Raji (cell line): ENCODE results near the gene APOL3.

ENCODE experiments used
- POLR2A ChIP-seq: IDR thresholded peaks from 2 replicates; pipeline ENCODE4 v1.6.1; 2011; ENCODE audit warnings: low read depth, low read length, control low read depth; ENCODE audit not compliant: insufficient read depth

The APOL3 gene, protein sequence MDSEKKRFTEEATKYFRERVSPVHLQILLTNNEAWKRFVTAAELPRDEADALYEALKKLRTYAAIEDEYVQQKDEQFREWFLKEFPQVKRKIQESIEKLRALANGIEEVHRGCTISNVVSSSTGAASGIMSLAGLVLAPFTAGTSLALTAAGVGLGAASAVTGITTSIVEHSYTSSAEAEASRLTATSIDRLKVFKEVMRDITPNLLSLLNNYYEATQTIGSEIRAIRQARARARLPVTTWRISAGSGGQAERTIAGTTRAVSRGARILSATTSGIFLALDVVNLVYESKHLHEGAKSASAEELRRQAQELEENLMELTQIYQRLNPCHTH

DNA sequence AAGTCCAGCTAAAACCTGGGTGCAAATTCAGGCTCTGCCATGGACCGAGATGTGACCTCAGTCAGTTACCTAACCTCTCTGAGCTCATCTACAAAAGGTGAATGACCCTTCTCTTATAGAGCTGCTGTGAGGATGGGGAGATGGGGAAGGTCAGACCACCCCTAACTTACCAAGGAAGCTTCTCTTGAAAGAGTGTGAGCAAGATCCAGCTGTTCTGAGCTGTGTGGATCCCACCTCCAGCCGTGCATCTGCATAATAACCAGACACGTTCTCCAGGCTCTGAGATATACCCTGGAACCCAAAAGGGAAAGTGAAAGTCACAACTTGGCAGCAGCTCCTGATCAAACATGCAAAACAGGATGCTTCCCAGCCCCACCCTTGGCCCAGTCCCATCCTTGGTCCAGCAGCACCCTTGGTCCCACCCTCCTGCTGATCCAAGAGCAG lies at the start of gene APOL3:
TSS of gene APOL3 (minus strand) at position 257 of the 444 bp plus-strand sequence. CDS start 11,700 bp downstream, outside the sequence.
- peak; percentile 84 for TF ChIP-seq POLR2A

DNA sequence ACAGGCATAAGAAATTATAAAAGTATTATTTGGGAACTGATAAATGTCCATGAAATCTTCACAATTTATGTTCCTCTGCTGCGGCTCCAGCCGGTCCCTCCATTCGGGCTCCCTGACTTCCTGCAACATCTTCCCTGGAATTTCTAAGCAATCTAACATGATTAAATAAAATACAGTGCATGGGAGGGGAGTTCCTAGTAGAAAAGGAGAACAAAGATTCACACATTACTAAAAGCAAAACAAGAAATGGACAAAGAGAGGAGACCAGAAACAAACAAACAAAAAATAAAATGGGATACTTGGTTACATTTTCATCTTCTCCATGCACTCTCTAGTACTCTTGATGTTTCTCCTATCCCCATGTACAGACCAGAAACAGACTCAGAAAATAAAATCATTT lies 49.7 kb upstream of the APOL3 start:
- TF ChIP-seq POLR2A, result no peak

DNA sequence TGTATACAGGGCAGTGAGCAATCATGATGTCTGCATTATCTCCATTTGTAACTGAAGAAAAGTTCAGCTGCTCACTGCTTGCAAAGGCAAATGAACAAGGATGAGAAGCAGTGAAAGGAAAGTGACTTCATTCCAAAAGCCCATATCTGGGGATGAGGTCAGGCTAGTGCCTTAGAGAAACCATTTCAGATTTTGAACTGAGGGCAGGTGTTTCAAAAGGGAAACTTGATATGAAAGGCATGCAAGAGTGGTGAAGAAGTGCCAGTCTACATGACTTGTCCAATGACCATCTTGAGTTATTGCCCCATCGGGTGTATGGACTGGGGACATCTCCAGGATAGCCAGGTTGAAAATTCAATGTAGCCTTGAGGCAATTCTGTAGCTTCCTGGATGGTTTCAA lies 48.4 kb upstream of the APOL3 start:
- no peak for TF ChIP-seq POLR2A

DNA sequence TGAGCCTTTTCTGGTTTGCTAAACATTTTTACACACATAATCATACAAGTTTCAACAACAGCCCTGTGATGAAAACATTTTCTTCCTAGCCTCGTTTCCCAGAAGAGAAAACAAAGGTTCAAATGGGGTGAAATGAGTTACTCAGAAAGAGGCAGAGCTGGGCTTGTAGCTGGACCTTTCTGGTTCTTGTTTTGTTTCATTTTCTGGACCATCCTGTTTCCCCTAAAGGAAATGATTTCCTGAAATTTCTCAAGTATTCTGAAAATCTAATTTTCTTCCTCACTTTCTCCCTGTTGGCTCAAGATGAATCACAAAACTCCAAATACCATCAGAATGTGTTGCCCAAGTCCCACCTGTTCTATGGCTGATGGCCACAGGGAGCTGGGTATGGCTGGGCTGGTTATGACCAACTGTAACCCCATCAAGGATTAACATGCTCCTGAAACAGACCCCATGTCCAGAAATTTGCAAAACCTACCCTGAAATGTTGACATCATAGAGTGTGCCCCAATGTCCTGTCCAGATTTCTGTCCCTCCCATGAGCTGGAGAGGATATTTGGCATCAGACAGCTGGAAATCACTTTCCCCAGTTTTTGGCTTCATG lies 47.7 kb upstream of the APOL3 start:
- no peak for TF ChIP-seq POLR2A

DNA sequence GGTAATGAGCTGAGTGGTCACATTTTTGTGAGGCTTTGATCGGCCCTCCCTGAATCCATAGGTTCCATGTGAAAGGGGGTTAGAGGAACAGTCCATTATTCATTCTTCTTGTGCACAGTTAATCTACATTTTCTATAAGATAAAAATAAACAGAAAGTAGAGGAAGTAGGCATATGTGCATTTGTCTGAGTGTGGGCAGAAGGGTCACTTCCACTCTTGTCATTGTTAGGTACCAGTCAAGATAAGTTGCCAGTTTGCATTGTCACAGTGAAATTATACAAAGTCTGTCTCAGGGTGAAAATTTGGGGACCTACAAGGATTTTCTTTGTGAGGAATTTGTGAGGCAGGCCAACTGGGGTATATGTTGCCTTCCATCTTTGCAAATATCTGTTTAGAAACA lies 45.7 kb upstream of the APOL3 start:
- TF ChIP-seq POLR2A, result no peak

DNA sequence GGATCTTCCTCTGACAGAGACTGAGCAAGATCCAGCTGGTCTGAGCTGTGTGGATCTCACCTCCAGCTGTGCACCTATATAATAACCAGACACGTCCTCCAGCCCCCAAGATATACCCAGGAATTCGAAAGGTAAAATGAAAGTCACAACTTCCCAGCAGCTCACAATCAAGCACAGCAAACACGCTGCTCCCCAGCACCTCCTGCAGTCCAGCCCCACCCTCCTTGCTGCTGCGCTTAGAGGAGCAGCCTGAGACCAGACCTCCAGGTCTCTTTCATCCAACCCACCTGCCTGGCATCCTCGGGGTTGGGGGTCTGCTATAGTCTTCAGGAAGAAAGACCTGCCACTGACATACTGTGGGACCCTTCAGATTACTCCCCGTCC lies 44.1 kb upstream of the APOL3 start:
- no peak for TF ChIP-seq POLR2A

DNA sequence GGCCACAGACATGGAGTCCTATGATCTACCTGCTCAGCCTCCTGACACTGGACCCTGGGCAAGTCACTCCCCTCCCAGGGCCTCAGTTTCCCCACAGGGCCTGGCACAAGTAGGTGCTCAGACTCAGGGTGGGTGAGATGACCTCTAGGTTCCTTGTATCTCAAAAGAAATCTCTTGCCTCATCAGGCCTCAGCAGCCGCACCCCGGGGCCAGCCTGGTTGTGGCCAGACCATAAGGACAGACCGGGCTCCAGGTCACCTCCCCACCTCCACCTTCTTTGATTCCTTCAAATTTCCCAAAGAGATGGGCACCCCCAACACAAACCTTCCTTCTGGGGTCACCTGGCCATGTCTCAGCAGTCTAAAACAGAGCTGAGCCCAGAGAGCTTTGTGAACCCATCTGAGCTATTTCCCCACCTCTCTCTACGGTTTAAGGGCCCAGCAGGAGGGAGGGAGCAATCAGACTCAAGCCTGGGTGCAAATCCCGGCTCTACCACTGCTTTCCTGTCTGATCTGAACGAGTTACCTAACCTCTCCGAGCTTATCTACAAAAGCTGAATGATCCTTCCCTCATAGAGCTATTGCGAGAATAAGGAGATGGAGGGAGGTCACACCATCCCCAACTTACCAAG lies 43.6 kb upstream of the APOL3 start:
- TF ChIP-seq POLR2A, result no peak

DNA sequence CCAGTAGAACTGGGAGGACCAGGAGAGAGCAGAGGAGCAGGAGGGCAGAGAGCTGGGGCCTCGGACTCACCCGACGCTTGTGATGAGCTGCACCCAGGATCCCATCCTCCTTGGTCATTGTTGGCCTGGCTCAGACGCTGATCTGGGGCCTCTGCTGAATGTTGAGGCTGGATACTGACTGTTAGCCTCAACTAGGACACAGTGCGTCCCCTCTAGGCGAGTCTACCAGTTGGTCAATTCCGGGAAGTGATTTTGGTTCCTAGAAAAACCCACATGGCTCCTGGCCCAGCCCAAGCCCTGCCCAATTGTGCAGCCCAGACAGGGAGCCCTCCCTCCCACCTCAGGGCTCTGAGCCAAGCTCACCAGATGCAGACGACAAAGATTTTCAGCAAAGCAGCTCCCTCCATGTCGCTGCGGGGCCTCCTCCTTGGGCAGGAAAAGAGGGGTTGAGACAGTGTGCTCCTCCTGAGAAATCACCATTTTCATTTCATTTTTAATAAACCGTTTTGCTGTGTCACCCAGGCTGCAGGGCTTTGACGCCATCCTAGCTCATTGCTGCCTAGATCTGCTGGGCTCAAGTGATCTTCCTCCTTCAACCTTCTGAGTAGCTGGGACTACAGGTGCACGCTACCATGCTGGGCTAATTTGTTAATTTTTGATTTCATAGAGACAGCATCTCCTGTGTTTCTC lies 41.2 kb upstream of the APOL3 start, which contains the start of gene APOL4:
TSS of gene APOL4 (minus strand) at position 180 of the 690 bp plus-strand sequence. CDS start at position 105, 75 bp downstream.
- TF ChIP-seq POLR2A, result no peak

DNA sequence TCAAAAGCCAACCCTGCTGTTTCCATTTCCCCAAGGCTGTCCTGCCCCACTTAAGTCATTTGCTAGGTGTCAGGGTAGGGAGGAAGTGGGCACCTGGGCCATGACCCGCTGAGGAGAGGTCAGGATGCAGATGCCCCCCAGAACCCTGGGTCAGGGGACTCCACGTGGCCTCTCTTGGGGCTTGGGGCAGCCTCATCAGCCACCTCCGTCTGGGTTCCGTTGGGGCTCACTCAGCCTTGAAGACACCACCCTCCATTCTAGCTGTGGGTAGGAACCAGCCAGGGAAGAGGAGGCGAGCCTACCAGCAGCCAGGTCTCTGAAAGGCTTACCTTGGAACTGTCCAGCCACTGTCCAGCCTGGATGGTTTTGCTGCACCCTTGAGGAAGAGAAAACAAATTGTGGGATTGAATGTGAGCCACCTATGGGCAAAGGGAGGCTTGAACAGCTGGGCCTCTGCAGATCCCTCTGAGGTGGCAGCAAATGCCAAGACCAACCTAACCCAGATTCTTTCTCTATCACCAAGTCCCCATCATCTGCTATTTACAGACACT lies 38.5 kb upstream of the APOL3 start:
- no peak for TF ChIP-seq POLR2A

DNA sequence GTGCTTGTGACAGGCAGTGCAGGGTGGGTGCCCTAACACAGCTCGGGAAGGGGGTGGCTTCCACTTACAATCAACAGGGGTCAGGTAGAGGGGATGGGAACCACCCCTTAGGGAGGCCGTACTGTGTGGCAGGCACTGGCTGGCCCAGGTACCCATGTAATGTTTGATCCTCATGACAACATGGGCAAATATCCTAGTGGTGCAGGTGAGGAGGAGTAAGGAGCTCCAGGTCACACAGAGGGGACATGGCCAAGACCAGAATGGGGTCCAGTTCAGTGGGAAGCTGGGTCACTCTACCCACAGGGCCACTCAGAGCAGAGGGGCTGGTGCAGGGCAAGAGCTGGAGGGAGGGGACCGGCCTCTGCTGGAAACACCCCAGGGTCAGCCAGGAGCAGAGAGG lies 38.0 kb upstream of the APOL3 start:
- no peak for TF ChIP-seq POLR2A

DNA sequence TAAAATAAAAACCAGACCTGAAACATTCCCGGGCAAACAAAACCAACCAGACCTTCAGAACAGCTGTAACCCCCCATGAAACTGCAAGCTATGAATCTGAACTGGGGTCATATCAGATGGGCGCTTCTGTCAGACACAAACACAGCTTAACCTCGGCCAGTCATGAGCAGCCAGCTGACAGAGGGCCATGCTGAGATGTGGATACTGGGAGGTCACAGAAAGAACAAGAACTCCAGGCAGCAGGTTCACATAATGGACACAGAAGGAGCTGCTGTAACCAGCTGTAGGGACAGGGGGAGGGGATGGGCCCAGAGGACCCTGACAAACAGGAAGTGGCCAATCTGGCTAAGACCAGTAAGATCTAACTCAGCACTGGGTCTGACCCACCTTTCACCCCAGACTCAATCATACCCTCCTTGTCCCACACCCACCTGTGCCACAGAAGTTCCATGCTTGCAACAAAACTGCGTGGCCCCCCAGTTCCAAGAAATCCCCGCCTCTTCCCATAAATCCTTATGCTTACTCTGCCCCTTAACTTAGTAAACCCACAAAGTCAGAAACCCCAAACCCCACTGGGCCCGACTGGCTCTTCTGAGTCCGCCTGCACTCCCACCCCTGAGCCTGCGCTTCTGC lies 37.1 kb upstream of the APOL3 start:
- no peak for TF ChIP-seq POLR2A

DNA sequence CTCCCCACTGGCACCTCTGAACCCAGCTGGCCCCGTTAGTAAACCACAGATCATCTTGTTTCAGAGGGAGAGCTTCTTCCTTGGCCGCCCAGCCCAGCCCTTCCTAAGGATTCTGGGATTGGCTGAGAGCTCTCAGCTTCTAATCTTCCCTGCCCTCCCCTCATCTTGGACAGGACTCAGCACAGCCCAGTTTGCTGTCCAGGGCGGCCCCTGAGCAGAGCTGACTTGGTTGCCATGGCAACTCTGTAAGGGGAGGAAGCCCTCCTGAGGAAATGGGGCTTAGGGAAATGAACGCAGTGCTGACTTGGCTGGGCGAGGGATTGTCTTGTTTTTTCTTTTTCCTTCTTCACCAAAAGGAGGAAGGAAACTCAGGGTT lies 36.5 kb upstream of the APOL3 start:
- no peak for TF ChIP-seq POLR2A

DNA sequence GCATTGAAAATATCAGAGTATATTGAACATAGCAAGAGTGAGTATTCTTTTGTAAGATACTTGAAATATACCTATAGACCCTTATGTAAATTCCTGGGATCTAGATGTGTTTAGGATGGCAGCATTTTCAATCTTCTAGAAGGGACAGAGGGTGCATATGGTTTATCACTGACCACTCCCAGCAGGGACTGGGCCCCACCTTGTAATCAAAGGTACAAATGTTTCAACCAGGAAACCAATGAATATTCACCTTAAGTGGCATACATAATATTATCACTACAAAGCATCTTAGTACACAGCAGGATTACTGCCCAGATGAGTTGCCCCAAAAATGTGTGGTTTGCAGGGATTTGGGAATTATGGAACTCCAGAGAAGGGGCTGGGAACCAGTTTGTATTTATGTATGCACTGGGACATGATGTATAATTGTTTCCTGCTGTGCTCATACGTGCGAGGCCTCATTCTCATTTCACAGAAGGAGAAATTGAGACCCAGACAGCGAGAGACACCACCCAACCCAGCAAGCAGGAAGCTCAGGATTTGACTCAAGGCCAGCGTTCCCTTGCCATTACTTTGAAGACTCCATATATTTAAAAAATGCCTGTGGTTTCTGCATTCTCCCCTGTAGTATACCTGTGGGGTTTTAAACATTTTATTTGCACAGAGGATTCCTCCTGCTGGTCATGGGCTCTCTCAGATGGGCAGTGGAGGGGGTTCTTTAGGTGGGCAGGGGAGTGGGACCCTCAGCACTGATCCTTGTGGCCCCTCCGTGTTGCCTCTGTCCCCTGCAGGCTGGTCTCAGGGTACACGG lies 35.9 kb upstream of the APOL3 start:
- TF ChIP-seq POLR2A, result no peak

DNA sequence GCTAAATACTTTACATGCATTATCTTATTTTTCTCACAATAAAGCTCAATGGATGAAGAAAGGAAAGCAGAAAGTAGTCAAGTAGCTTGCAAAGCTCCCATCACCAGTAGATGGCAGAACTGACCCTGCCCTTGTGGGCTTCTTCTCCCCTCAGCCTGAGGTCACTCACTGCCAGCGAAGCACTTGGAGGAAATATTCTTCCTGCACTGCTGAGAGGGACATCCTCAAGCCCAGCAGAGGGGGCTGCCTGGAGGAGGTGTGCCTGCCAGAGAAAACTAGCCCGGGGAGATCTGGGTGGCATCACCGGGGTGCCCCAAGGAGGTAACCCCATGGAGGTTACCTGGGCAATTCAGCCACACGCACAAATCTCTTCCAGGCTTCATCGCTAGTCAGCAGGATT lies 34.4 kb upstream of the APOL3 start:
- no peak for TF ChIP-seq POLR2A
